Fibroblast of pulmonary artery (primary cell): ENCODE measurements around the gene WNT3.
A peak's percentile ranks its signal among the peaks of the same experiment; 100 is the strongest.

Experiments
- DNase-seq: peaks from one replicate; pipeline ENCODE4 v3.0.0-alpha.2; 2010; ENCODE audit warnings: low read depth
- H3K4me3 ChIP-seq: replicated peaks from 2 replicates; pipeline ENCODE4 v1.5.1; 2011; ENCODE audit warnings: low read depth, mild to moderate bottlenecking, control low read depth, low read length, moderate library complexity
- TF ChIP-seq, protein P1 (sequence below): IDR thresholded peaks from 2 replicates; pipeline ENCODE4 v1.5.1; 2011; ENCODE audit warnings: mild to moderate bottlenecking, control low read depth, low read length, inconsistent platforms; ENCODE audit errors: missing control alignments

WNT3 gene

DNA sequence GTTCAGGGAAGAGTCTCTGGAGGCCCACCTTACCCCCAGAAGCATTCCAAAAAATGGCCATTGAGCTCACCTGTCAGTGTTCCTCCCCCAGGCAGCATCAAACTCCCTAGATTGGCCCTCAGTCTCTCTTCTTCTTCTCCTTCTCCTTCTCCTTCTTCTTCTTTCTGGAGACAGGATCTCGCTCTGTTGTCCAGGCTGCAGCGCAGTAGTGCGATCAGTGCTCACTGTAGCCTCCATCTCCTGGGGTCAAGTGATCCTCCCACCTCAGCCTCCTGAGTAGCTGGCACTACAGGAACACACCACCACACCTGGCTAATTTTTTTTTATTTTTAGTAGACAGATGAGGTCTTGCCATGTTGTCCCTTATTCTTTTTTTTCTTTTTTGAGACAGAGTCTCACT lies 16.4 kb upstream of the WNT3 start:
- DNase-seq, result no peak
- TF ChIP-seq, protein P1, sequence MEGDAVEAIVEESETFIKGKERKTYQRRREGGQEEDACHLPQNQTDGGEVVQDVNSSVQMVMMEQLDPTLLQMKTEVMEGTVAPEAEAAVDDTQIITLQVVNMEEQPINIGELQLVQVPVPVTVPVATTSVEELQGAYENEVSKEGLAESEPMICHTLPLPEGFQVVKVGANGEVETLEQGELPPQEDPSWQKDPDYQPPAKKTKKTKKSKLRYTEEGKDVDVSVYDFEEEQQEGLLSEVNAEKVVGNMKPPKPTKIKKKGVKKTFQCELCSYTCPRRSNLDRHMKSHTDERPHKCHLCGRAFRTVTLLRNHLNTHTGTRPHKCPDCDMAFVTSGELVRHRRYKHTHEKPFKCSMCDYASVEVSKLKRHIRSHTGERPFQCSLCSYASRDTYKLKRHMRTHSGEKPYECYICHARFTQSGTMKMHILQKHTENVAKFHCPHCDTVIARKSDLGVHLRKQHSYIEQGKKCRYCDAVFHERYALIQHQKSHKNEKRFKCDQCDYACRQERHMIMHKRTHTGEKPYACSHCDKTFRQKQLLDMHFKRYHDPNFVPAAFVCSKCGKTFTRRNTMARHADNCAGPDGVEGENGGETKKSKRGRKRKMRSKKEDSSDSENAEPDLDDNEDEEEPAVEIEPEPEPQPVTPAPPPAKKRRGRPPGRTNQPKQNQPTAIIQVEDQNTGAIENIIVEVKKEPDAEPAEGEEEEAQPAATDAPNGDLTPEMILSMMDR, result no peak
- H3K4me3 ChIP-seq, result no peak overlapping the region

DNA sequence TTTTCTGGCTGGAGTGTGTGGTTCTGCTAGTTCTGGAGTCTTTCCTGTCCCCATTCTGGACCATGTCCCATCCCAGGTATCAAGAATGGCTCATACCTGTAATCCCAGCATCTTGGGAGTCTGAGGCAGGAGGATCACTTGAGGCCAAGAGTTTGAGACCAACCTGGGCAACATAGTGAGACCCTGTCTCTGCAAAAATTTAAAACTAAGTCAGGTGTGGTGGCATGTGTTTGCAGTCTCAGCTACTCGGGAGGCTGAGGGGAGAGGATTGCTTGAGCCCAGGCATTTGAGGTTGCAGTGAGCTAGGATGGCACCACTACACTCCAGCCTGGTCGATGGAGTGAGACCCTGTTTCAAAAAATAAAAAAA lies 15.3 kb upstream of the WNT3 start:
- H3K4me3 ChIP-seq, result no peak overlapping the region
- TF ChIP-seq, protein P1, result no peak
- no peak for DNase-seq

DNA sequence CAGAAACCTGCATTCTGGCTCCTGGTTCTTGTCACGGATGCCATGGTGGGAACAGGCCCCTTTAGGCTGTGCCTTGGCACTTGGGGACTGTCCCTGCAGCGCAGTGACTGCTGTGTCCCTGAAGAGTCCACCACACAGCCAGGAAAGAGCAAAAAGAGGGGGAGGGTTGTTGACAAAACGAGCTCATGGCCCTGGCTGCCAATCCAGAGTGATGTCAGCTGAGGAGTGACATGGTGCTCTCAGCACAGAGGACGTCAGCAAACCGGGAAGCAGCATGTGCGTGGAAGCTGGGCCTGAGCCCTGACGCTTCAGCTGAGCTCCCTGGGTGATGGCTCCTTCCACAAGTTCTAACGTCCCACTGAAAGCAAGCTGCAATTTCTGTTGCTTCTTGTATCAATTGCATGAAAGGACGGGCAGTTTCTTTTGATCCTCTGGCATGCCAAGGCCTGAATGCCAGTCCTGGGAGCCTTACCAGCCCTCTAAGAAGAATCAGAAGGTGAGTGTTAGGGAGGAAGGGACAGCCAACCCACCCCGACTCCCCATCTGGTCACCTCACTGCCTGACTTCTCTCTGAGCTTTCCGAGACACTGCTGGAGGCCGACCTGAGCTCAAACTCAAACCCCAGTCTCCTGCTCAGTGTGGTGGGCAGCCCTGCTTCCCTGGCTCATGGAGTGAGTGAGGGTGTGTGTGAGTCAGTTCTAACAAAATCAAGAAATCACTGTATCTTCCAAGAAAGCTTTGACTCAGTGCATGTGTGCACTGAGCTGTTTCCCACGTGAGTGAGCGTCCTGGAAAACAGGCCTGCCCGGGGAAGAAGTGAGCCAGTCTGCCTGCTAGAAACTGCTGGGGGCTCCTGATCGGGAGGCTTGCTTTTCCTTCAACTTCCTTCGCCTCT lies 14.7 kb upstream of the WNT3 start:
- H3K4me3 ChIP-seq, result no peak overlapping the region
- DNase-seq, result peak; percentile 31

DNA sequence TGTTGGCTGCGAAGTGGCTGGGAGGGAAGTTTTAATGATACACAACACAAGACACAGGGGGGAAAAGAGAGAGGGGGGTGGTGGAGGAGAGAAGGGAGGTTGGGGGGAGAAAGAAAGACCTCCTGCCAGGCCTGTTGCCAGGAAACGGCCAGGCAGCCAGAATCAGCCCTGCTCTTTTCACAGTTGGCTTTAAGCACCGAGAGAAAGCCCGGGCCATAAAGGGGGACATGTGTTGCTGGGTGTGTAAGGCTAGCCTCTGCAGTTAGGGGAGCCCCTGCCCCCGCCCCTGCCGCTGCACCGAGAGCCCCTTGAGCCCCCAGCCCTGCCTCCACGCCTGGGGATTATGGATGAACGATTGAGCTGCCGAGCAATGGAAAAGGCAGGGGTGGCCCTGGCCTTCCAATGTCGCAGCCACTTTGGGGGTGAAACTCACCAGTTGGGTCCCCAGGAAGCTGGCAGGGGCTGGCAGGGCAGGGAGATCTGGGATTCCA lies 13.9 kb upstream of the WNT3 start:
- no peak for DNase-seq
- TF ChIP-seq, protein P1, result no peak
- H3K4me3 ChIP-seq, result no peak overlapping the region

More for the DNA sequence above, 14.7 kb upstream of the WNT3 start:
- TF ChIP-seq, protein P1, result no peak

DNA sequence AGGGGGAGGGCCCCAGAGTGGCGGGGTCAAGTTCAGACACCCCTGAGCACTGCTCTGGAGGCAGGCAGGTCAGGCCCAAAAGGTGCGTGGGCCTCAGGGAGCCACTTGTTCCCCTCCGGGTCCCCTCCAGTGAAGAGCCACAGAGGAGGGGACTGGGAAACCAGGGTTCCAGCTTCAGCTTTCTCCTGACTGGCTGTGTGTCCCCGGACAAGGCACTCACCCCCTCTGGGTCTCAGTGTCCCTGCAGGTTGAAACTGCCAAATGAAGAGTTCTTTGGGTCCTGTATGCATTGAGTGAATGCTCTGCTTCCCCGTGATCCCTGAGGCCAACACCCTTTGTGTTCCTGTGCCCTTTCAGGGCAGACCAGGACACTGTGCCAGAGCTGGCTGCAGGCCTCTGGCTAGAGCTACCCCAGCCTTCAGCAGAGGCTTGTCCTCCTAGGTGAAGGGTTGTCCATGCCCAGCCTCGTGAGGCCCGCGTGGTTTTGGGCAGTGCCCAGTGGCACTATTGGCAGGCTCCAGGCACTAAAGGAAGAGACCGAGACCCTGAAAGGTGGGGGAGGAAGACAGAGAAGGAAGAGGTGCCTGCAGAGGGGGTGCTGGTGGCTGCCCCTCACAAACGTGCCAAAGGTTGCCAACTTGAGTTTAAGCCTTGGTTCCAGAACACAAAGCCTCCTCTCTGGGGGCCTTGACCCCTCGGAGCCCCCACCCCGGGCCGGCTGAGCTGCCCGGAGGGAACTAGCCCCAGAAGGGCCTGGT lies 13.3 kb upstream of the WNT3 start:
- no peak for DNase-seq
- no peak overlapping the region for H3K4me3 ChIP-seq
- TF ChIP-seq, protein P1, result no peak

DNA sequence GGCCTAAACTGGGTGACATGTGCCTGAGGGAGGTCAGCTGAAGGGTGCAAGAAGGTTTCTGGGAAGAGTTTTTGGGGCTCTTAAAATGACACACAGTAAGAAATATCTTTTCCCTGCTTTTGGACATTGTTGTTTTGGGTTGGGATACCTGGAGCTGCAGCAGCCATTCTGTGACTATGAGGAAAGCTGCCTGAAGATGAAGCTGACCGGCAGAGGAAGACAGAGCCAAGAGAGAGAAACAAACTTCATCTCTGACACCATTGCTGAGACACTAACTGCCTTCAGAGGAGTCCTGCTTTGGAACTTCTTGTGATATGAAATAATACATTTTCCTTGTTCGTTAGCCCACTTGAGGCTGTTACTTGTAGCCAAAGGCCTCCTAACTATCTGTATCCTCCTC lies 8.8 kb upstream of the WNT3 start:
- no peak overlapping the region for H3K4me3 ChIP-seq
- TF ChIP-seq, protein P1, result no peak
- no peak for DNase-seq
